ENCODE results near the gene PLEKHA7.
"Not testable (repeated sequence)": the region's sequence is repeated elsewhere in the genome, so short reads cannot be mapped to it uniquely, and the experiment has no call there.

The PLEKHA7 gene

DNA sequence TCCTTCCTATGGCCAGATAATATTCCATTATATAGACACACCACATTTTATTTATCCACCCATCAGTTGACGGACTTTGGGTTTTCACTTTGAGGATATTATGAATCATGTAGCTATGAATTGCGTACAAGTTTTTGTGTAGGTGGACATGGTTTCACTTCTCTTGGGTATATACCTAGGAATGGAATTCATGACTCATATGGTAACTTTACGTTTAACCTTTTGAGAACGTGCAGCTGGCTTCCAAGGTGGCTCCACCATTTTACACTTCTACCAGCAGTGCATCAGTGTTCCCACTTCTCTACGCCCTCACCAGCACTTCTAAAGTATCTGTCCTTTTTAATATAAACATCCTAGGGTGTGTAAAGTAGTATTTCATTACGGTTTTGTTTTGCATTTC is 112.0 kb downstream of the PLEKHA7 start:
- DNase-seq: peak; percentile 44 to 45

DNA sequence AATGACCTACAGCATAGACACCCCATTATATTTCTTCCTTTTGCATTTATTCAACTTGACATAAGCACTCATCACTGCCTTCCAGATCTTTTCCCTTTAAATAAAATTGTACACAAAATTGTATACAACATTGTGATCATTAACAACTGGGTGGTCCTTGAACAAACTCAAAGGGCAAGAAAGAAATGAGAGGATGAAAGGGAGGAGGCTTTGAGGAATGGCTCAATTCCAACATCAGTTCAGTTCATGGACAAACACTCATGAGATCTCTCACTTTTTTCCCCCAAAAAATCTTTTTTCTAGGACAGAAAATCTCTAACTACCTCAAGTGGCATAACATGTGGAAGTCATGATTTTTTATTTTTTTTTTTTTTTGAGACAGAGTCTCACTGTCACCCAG is 113.7 kb downstream of the PLEKHA7 start:
- DNase-seq: no peak

DNA sequence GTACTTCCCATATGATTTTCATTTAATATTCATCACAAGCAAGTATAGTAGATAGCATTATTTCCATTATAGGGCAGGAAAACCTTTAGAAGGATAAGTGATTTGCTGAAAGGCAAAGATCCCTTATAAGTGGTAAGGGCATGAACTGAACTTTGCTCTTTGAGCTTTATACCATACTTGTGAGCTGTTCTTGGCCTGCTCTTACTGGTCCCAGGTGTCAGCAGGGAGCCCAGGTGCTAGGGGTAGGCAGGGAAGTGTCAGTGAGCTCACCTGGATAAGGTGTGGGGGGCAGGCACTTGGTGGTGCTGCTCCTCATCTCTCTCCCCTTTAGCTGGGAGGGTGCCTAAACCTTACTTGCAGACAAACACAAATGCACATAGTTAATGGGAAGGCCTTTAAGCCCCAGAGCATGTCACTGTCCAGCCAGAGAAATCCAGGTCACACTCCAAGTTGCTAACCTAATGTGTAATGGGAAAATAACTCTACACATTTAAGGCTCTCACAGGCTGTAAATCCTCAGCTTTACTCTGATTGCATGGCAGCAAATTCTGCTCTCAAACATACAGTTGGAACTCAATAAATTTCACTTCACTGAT is 114.4 kb downstream of the PLEKHA7 start:
- no peak for DNase-seq

DNA sequence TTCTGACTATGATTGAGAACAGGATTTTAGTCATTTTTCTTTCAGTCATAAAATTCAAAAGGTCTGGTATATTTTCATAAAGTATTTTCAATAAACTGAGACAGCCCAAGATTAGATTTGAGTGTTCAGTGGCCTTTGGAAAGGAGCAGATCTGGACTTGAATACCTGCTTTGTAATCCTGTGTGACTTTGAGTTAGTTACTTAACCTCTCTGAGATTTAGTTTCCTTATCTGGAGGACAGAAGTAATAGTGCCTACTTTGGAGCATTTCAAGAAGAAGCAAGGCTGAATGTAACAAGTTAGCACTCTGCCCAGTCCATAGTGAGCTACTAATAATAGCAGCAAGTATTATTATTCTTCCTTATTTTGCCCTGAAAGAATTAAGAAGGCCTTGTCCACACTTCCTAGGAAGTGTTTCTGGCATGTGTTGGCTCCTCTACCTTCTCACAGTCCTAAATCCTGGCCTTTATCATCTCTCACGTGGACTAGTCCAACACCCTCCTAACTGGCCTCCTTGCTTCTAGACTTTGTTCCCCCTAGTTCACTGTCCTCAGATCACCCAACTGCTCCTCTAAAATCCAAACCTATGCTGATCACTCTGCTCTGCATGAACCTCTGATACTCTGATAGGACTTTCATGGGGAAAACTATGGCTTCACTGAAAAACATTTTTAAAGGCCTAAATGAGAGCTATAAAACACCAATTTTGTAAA is 115.8 kb downstream of the PLEKHA7 start:
- DNase-seq: no peak

DNA sequence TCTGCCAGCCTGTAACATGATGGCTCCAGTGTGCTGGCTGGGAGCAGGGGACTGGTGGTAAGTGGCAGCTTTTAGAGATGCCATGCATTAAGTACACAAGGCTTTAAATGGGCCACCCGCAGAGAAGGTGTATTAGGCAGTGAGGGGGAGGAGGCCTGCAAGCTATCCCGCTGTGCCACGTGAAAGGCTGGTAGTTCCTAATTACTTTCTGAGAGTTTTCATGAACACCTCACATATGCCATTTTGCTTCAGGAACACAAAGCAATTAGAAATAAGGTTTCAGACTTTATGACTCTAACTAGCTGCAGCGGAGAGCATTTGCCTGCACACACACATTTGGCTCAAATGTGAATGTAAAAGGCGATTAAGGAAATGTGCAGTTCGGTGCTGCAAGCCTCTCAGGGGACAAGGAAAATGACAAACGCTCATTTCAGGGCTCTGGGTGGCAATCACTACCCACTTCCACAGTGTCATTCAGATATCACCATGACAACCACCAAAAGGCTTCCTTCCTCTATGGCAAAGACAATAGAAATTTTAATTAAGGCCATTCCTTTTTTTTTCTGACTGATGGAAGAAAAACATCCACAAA is 116.6 kb downstream of the PLEKHA7 start:
- no peak for DNase-seq

DNA sequence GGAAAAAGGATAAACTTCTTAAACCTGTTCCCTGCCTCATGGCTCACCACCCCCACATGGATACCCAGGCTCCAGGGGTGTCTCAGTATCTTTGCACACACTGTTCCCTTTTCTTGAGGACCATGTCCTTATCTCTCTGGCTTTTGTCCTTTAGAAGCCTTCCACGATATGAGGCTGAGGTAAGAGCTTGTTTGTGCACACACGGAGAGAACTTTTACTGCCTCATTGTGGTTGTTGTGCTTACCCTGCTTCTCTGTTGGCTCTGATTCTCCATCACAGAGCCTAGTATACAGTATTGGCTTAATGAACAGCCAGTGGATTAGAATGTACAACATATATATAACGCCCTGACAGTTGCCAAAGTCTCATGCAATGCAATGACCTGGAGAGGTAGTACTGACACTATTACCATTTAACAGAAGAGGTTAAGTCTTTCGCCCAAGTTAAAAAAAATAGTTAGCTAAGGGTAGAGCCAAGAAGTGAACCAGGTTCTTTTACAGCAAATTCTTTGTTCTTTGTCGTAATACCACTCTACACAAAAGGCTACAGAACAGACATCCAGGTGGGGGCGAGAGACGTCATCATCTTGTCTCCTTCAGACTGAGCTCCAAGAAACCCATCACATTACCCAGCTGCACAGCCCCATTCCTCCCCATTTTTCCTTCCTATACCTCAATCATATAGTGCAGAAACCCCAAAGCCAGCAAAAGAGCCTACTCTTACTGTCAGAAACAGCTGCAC is 117.3 kb downstream of the PLEKHA7 start:
- DNase-seq: no peak

DNA sequence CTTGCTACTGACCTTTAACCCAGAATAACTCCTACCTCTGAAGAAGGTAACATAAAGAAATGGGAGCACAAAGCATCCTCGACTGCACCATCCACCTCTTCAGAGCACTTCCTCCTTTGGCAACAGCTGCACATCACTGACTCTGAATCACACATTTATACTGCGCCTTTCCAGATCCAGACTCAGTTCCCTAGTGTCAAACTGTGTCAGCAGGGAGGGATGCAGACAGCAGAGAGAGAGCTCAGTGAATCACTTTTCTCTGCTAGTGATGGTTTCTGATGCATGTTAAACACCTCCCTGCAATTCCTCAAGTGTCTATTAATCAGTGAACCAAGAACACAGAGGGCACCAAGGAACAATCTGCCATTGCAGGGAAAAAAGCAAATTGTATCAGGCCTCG is 118.9 kb downstream of the PLEKHA7 start:
- DNase-seq: no peak

DNA sequence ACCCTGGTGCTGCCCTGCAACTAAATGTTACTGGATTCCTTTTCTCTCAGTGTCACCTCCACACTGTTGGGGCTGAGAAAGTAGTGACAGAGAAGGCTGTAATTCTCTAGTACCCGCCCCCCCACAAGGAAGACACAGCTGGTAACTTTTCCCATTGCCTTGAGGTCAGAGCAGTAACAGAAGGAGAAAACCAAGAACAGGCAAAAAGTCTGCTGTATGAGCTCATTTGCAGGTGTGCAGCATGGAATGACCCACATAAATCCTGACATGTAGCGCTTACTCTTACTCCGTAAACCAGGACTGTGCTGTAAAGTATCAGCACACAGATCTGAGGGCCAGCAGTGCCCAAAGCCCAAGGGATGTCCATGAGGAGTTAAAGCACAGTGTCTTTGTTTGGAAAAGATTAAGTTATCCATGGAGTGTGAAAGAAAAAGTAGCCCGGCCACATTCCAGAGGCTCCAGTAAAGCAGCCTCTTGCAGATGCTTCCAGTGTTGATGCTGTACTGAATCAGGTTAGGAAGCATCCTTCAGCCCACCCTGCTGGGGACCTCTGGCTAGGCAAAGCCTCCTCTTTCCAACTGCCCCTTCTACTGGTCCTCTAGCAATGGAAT is 120.7 kb downstream of the PLEKHA7 start:
- DNase-seq: no peak

DNA sequence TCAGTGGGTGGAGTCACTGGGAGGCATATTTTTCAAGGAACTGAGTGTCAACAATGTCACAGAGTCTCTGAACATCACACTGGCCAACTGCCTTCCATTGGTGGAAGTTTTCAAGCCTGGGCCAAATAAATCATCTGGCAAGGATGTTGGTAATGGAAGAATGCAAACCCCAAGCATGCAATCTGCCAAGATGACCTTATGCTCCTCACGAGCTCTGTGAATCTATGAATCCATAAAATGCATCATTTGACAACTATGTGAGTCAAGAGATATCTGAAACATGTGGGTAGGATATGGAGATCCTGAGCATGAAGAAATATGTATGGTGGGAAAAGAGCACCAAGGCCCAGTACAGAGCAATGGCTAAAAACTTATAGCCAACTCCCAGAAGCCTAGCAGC is 122.2 kb downstream of the PLEKHA7 start:
- DNase-seq: no peak

DNA sequence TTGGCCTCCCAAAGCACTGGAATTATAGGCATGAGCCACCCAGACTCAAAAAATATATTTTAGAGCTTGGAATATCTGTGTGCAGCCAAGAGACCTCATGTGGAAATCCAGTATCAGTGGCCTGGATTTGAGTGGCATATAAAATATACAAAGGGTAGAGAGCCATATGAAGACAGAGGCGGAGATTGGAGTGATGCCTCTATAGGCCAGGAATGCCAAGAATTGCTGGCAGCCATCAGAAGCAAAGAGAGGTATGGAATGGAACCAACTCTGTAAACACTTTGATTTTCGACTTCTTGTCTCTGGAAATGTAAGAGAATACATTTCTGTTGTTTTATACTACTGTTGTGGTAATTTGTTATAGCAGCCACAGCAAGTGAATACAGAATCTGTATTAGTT is 123.0 kb downstream of the PLEKHA7 start:
- no peak for DNase-seq

DNA sequence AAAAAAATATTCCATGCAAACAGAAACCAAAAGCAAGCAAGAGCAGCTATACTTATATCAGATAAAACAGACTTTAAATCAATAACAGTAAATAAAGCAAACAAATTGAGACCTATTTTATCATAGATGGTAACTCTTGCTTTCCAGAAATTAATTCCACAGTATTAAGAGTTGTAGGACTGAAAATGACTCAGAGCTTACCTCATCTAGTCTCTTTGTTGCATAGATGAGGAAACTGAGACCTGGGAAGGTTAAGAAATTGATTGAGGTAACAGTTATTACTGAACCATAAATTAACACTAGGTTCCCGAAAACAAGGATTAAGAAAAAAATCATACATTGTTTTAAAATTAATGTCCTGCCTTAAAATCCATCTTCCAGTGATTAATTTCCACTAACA is 123.8 kb downstream of the PLEKHA7 start:
- no peak for DNase-seq

DNA sequence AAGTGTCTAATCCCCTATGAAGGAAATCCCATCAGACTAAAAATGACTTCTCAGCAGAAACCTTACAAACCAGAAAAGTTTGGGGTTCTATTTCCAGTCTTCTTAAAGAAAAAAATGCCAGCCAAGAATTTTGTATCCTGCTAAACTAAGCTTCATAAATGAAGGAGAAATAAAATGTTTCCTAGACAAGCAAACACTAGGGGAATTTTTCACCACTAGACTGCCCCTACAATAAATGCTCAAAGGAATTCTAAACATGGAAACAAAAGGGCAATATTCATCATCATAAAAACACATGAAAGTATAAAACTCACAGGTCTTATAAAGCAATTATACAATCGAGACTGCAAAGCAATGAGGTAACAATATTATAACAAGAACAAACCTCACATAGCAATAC is 124.3 kb downstream of the PLEKHA7 start:
- DNase-seq: no peak

DNA sequence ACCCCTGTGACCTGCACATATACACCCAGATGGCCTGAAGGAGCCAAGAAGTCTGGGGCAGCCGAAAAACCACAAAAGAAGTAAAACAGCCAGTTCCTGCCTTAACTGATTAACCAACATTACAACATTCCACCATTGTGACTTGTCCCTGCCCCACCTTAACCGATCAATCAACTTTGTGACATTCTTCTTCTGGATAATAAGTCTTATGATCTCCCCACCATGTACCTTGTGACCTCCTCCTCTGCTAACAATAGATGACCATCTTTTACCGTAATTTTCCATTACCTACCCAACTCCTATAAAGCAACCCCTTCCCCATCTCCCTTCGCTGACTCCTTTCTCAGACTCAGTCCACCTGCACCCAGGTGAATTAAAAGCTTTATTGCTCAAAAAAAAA is 125.2 kb downstream of the PLEKHA7 start:
- not testable (repeated sequence) for DNase-seq

DNA sequence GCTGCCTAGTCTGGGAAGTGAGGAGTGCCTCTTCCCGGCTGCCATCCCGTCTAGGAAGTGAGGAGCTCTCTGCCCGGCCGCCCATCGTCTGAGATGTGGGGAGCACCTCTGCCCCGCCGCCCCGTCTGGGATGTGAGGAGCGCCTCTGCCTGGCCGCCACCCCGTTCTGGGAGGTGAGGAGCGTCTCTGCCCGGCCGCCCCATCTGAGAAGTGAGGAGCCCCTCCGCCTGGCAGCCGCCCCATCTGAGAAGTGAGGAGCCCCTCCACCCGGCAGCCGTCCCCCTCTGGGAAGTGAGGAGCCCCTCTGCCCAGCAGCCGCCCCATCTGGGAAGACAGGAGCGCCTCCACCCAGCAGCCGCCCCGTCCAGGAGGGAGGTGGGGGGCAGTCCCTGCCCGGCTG is 126.3 kb downstream of the PLEKHA7 start:
- DNase-seq: not testable (repeated sequence)

DNA sequence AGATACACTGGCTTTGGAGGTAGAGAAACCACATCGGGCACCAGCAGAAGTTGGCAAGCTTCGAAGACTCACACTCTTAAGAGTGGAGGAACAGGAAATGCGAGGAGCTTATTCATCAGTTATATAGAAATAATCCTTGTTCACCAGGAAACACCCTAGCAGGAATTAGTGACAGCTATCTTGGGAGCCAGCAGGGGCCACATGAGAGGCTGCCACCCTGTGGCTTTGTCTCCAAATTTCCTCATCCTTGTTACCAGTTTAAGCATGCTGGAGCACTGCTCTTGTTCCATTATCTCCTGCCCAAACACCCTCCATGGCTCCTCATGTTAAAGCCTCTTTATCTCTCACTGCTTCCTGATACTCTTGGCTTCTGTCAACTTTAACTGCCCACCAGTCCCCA is 131.0 kb downstream of the PLEKHA7 start:
- DNase-seq: no peak

DNA sequence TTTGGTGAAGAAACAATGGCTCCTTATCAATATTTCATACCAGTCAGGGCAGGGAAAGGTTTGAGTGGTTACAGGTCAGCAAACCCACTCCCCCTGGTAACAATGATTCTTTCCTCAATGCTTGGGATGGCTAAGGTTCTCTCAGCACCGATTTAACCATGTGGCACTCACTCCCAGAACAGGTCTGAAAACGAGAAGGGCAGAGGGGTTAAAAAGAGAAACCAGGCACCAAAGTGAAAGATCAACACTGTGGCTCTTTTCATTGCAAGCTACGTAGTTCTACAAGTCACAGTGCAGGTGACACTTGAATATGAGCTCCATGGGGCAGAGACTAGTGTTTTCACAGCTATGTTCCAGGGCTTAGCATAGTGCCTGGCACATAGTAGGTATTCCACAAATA is 132.4 kb downstream of the PLEKHA7 start:
- DNase-seq: no peak

DNA sequence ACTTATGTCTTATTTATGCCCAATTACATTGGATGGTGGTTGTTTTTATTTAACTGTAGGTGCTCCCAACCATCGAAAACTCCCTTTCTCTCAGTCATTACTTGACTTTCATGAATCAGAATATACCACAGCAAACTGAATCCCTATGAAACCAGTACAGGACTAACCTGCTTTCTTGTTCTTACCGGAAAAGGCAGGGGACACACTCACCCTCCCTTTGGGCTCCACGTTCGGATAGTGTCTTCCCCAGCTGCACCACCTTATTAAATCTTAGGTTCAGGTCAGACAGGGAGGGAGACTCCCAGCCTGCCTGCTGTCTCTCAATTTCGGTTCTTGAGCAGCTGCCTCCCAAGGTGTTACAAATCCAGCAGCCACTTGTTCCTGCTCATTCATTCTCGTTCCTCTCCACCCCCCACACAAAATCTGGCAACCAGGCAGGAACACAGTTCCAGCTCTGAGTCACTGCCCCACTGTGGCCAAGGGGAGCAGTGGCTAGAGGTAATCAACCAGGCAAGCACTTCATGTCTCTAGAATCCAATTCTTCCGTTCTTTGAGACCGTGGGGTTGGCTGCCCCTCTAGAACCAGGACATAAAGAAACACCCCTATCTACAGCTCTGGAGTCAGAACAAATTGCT is 133.0 kb downstream of the PLEKHA7 start:
- no peak for DNase-seq

DNA sequence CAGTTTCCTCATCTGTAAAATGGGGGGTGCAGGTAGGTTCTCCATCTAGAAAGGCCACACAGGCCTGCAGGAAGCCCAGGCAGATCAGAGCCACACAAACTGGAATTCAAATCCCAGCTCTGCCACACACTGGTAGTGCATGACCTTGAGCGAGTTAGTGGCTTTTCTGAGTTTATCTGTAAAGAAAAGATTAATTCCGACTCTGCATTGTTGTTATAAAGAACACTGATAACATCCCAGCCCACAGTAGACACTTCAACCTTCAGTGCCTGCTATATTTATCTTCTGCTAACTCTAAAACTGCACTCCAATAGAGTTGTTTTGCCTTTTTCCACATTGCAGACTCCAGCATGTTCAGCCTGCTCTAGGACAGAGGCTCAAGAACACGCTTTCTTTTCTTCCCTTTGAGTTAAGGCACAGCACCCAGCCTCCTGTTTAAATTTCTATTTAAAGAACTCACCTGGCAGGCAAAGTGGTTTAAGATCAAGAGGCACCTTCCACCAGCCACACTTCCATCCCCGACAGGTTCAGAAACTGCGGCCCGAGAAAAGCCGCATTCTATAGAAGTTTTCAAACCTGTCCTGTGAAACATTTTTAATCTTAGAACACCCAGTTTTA is 133.9 kb downstream of the PLEKHA7 start:
- DNase-seq: no peak

DNA sequence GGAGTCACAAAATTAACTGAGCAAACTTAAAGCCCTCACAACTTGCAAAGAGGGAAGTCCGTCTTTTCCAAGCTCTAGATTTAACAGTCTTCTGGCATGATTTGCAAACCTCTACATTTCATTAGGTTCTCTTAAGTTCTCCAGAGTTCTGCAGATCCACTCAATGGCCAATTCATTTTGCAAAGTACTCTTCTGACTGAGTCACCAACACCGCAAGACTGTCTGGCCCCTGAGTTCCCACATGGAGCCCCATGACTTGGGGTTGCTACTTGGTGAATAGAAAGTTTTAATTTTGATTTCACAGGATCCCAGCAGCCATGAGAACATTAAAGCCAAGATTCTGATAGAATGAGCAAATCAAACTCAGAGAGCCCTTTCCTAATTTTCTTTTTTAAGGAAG is 134.5 kb downstream of the PLEKHA7 start:
- DNase-seq: no peak

DNA sequence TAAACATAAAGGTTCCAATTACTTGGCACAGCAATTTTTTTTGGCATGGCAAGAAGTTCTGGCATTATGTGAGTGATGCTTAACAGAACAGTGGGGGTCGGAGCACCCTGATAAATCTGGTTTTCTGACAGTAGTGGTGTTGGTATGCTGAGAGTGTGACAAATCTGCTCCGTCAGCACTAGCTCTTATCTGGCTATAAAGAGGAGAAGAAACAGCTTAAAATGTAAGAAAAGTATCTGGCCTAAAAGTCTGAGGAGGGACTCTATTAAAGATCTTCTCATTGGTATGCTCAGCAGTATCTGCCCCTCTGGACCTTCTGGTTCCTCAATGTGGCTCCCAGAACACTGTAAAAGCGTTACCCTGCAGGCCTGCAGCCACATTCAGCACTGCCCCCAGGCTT is 137.4 kb downstream of the PLEKHA7 start:
- no peak for DNase-seq

DNA sequence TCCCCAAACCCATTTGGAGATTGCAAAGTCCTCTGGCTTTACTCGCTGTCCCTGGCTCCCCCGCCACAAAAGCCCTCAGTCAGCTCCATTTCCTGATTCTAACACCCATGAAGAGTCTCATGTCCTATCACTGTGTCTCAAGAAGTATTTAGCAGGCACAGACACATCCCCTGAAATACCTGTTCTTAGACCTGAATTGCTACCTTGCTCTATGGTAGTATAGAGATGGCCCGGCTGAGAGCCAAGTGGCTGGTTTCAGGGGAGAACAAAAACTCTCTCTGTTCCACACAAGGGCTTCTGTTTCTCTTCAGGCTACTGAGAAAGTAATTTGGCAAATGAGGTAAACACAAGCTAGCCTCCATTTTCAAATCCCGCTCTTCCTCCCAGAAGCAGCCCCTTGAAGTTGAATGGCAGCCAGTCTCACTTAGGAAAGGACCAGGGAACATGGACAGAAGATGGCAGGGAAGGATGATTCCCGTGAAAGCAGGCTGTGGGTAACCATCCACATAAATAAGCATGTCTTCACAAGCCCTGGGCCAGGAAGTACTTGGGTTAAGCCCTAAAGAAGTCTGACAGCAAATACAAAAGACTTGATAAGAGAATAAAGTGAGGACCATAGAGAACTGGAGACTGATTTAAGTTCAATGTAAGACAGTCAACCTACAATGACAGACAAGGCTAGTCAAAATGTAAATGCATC is 138.0 kb downstream of the PLEKHA7 start:
- no peak for DNase-seq
